ENCODE data around the gene ZNRF1.

DNA sequence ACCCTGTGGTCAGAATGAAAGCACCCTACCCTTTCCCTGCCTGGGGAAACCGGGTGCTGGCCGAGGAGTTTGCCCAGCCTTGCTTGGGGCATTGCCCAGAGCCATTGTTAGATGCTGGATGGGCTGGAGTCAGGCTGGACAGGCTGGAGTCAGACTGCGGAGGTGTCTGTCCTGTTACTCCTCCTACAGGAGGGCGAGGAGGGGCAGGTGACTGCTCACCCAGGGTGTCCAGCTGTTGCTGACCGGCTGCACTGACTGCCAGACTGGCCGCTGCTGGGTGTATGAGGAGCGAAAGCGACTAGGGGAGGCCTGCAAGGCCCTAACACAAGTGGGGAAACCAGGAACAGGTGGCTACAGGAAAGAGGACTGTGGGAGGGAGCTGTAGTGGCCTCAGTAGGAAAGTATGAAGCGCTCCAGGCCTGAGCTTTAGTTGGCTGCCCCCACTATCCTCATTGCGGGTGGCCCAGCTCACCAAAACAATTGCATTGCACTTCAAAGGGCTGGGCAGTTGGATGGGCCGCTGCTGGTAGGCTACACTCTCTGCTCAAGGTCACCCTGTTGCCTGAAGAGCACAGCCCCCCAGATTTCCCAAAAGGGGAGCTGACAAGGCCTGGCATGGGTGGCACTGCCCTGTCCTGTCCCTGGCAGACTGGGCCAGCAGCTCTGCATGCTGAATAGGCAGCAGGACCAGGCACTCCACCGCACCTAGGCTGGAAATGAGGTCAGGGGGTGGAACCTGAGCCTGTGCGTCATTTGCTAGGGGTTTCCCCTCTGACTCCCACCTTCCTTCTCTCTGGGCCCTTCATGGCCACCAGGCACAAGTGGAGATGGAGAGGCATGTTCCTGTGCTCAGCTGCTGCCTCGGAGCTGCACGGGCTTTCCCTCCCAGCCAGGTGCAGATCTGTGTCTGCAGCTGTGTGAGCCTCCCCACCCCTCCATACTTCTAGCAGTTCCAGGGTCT is 99.4 kb downstream of the ZNRF1 start:
- TF ChIP-seq POLR2A (IDR thresholded peaks at IDR 0.05) = no peak
- no peak for TF ChIP-seq CTCF (IDR thresholded peaks at IDR 0.05)
